ENCODE data around the gene BPIFB2. TPM values are rescaled to one million over a fixed set of nuclear protein-coding genes. Genes with fewer than 3 reads are reported as not detected.

The BPIFB2 gene
- polyA plus RNA-seq, 3 donors, result not detected

GRCh38 chr20:33046412-33046811, 38.9 kb downstream of the BPIFB2 start:
- Histone ChIP-seq H3K4me1 (ENCODE audit: control insufficient read depth in 1 of 2, insufficient read depth in 2 of 2, low read length in 2 of 2) (no peaks in the 10 kb centered on the region), H2AFZ (ENCODE audit: insufficient read depth, low read depth, low read length, poor library complexity, severe bottlenecking) (no peak overlapping the region), H3K27ac (ENCODE audit: low read depth in 1 of 2, low read length in 2 of 2) (no peak overlapping the region), H3K9me3 (replicated peaks in 1 of 2; ENCODE audit: control insufficient read depth in 1 of 2, insufficient read depth in 1 of 2, low read length in 2 of 2) (peaks cover 24 to 30% of the 10 kb centered on the region in 2 donors), H3K36me3 (replicated peaks in 1 of 2; ENCODE audit: control insufficient read depth in 1 of 2, insufficient read depth in 2 of 2, low read length in 2 of 2) (no peaks in the 10 kb centered on the region), H3K4me2 (replicated peaks; ENCODE audit: extremely low read depth, low read length, poor library complexity, severe bottlenecking) (no peak overlapping the region), H3K4me3 (replicated peaks in 1 of 3; ENCODE audit: low read depth in 2 of 3, low read length in 3 of 3) (no peak overlapping the region), H4K20me1 (ENCODE audit: insufficient read depth, low read length) (no peaks in the 10 kb centered on the region), H3K27me3 (ENCODE audit: control insufficient read depth in 2 of 2, insufficient read depth in 2 of 2, low read length in 2 of 2) (no peaks in the 10 kb centered on the region), H3K9ac (ENCODE audit: insufficient read depth, low read length, poor library complexity, severe bottlenecking) (no peak overlapping the region), H3K79me2 (ENCODE audit: insufficient read depth, low read length) (no peaks in the 10 kb centered on the region)
- no peak for DNase-seq
- no CpG with 5 or more reads among the region's 3 CpGs for WGBS (ENCODE audit: insufficient coverage)
- Mint-ChIP-seq H3K4me1 (no peaks in the 10 kb centered on the region), H3K9me3 (peaks cover 13 to 38% (median 27%) of the 10 kb centered on the region in 7 donors), H3K36me3 (no peaks in the 10 kb centered on the region), H3K4me3 (no peak overlapping the region), H3K27me3 (ENCODE audit: low read depth in 3 of 3) (peaks cover 0 to 4% (median 2%) of the 10 kb centered on the region in 3 donors), H3K27ac (no peak overlapping the region)
- intact Hi-C loops (cut with micrococcal nuclease), result no loop called here
- TF ChIP-seq CTCF (IDR thresholded peaks at IDR 0.05), result no peak

GRCh38 chr20:33051333-33051732, 43.8 kb downstream of the BPIFB2 start:
- no peak overlapping the region for H3K4me2 ChIP-seq (replicated peaks; ENCODE audit: extremely low read depth, low read length, poor library complexity, severe bottlenecking)
- H2AFZ ChIP-seq (ENCODE audit: insufficient read depth, low read depth, low read length, poor library complexity, severe bottlenecking), result no peak overlapping the region
- H3K4me1 ChIP-seq (ENCODE audit: control insufficient read depth in 1 of 2, insufficient read depth in 2 of 2, low read length in 2 of 2), result no peaks in the 10 kb centered on the region
- H3K27ac ChIP-seq (ENCODE audit: low read depth in 1 of 2, low read length in 2 of 2), result no peak overlapping the region
- H3K4me3 ChIP-seq (replicated peaks in 1 of 3; ENCODE audit: low read depth in 2 of 3, low read length in 3 of 3), result no peak overlapping the region
- H3K4me1 Mint-ChIP-seq, result no peaks in the 10 kb centered on the region
- H3K27ac Mint-ChIP-seq, result no peak overlapping the region
- peaks cover 0 to 11% (median 3%) of the 10 kb centered on the region in 7 donors for H3K9me3 Mint-ChIP-seq
- H3K27me3 Mint-ChIP-seq (ENCODE audit: low read depth in 3 of 3), result peaks cover 0 to 2% (median 2%) of the 10 kb centered on the region in 3 donors
- no peaks in the 10 kb centered on the region for H3K27me3 ChIP-seq (ENCODE audit: control insufficient read depth in 2 of 2, insufficient read depth in 2 of 2, low read length in 2 of 2)
- intact Hi-C loops (cut with micrococcal nuclease), result no loop called here
- no peak overlapping the region for H3K9ac ChIP-seq (ENCODE audit: insufficient read depth, low read length, poor library complexity, severe bottlenecking)
- WGBS (ENCODE audit: insufficient coverage), result 100% methylated on average over 2 of the region's 4 CpGs
- H3K36me3 ChIP-seq (replicated peaks in 1 of 2; ENCODE audit: control insufficient read depth in 1 of 2, insufficient read depth in 2 of 2, low read length in 2 of 2), result no peaks in the 10 kb centered on the region
- H3K79me2 ChIP-seq (ENCODE audit: insufficient read depth, low read length), result no peaks in the 10 kb centered on the region
- no peak for DNase-seq
- H3K36me3 Mint-ChIP-seq, result no peaks in the 10 kb centered on the region
- no peaks in the 10 kb centered on the region for H4K20me1 ChIP-seq (ENCODE audit: insufficient read depth, low read length)
- no peak overlapping the region for H3K4me3 Mint-ChIP-seq
- H3K9me3 ChIP-seq (replicated peaks in 1 of 2; ENCODE audit: control insufficient read depth in 1 of 2, insufficient read depth in 1 of 2, low read length in 2 of 2), result peaks cover 3 to 6% of the 10 kb centered on the region in 2 donors
- TF ChIP-seq CTCF (IDR thresholded peaks at IDR 0.05), result no peak

Data from CD14-positive monocyte (primary cell).